Stromal cell of bone marrow (primary cell): ENCODE results near the gene DMRTB1.
"Not testable (repeated sequence)": the region's sequence is repeated elsewhere in the genome, so short reads cannot be mapped to it uniquely, and the experiment has no call there.

ENCODE experiments used
- DNase-seq: peaks from one replicate; pipeline ENCODE4 v3.0.0-alpha.2; 2012; ENCODE audit warnings: low read depth

The DMRTB1 gene

DNA sequence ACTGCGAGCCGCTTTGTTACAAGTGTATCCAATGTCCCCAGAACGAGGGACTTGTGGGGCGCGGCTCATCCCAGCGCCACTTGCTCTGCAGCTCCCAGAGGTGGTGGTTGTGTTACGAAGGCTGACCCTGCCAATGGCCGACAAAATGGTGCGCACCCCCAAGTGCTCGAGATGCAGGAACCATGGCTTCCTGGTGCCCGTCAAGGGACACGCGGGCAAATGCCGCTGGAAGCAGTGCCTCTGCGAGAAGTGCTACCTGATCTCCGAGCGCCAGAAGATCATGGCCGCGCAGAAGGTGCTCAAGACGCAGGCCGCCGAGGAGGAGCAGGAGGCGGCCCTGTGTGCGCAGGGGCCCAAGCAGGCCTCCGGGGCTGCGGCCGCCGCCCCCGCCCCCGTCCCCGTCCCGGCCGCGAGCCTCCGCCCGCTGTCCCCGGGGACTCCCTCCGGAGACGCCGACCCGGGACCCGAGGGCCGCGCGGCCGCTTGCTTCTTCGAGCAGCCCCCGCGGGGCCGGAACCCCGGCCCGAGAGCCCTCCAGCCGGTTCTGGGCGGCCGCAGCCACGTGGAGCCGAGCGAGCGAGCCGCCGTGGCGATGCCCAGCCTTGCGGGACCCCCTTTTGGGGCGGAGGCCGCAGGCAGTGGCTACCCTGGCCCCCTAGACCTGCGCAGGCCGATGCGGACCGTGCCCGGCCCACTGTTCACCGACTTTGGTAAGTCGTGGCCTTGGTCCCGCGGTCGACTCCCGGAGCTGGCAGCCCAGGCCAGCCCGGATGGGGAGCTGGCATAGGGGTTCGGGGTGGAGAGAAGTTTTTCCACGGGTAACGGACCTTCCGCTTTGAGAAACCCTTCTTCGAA is at the start of gene DMRTB1:
DMRTB1 (plus strand) TSS at position 79 of the 855 bp plus-strand sequence; CDS start at position 134, 55 bp downstream.
- DNase-seq: no peak

DNA sequence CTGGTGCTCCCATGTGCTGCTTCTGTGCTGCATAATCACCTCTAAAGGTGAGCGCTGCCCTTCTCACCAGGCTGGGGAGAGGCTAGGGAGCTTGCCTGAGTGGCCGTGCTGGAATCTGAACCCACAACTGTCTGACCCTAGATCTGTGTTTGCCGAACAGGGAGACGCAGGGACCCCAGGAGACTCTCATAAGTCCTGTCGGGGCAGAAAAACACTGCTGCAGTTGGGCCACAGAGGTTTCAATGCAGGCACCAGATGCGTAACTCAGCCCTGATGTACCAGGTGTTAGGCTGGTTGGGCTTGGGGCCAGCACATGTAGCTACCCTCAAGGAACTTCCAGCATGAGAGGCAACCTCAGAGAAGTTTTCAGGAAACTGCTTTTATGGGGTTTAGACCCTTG is 49.5 kb upstream of the DMRTB1 start:
- no peak for DNase-seq

DNA sequence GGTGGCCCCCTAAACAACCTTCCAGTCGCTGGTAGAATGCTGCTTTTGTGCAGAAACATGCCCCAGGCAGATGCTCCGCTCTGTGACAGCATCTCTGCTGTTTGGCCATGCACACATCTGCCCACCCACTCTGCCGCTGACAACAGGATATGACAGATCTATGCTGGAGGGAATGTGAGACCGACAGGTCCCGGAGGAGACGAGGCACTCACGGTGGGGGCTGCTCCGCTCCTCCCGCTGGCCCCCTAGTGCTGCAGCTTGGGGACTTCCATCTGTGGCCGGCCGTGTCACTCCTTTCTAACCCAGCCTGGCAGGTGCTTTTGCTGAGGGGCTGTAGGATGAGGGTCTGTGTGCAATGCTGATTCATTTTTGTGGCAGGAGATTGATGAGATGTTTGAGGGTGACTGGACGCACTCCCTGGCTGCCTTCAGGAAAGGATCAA is 49.1 kb upstream of the DMRTB1 start:
- DNase-seq: no peak

- no peak for DNase-seq
Observed at GRCh38 chr1:53410701-53411100, 48.5 kb upstream of the DMRTB1 start.

DNA sequence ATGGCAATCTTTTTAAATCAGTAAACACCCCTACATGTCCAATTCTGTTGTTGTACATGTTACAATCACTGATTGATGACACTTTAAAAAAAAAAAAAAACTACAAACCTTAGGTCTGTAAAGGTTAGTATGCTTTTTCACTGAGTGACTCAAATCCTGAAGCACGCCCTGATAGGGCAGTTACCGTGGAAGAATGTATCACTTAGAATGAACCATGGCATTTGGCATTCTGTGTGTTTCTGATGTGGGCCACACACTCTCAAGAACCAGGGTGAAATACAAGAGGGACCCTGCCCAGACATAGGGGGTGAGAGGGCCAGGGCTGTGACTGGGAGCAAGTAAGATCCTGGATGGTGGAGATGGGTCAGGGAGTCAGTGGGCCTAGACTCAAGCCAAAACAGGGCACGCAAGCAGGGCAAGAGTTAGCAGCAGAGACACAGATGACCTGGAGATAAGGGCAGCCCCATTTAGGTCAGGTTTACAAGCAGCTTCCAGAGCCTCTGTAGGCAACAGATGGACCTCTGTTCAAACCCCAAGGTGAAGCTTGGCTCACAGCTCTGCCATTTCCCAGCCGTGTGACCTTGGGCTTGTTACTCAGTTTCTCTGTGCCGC is 47.6 kb upstream of the DMRTB1 start:
- no peak for DNase-seq

GRCh38 chr1:53412285-53413174 is 46.7 kb upstream of the DMRTB1 start:
- no peak for DNase-seq

DNA sequence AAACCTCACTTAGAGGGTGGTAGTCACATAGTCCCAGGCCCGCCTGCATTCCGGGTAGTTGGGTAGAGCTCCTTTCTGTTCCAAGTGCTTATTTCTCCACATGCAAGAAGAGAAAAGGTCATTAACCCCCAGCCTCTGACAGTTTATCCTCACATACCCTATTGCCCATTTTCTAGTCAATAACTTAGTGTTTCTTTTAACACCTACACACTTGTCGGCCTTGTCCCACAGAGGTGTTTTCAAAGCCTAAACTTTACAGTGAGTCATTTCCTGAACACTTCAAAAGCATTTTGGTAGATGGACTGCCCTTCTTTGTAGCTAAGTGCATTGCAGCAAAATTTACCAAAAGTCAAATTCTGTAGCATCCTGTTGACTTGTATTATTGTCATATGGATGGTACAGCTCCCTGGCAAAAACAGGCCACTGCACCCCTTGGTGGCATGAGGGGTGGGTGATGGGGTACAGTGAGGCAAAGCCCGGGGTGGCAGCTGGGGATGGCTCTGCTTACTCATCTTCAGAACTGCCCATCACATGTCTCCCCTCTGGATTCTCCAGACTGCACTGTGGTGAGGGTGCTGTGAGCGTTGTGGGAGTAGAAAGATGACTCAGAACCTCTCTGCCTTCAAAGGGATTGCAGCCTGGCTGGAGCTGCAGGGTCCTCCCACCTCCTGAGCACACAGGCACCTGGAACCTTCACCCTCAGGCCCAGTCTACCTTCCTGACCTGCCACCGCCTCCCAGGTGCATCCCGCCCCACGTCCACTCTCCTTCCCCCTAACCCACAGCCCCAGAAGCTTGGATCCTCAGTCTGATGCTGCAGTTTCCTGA is 45.8 kb upstream of the DMRTB1 start:
- DNase-seq: no peak

- DNase-seq: no peak
Observed at GRCh38 chr1:53414632-53415031, 44.6 kb upstream of the DMRTB1 start.

- DNase-seq: no peak
Observed at GRCh38 chr1:53415432-53415831, 43.8 kb upstream of the DMRTB1 start.

GRCh38 chr1:53416269-53416813 is 42.9 kb upstream of the DMRTB1 start:
- DNase-seq: no peak

- DNase-seq: no peak
Observed at GRCh38 chr1:53417074-53417511, 42.1 kb upstream of the DMRTB1 start.

DNA sequence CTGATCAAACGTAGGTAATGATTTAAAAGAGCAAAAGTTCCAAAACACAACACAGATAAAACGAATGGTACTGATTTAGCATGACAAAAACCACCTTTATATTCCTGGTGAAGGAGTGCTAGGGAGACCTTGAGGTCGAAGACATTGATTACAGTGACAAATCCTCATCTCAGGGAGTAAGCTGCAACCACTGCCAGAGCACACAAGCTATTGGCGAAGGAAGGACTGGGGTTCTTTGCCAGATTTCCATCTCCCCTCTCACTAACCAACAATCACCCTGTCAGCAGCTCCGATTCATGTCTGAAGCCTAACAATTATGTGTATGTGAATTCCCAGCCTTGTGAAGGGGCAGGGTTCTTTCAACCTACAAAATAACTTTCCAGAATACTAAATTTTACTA is 40.2 kb upstream of the DMRTB1 start:
- no peak for DNase-seq

GRCh38 chr1:53420341-53420740 is 38.9 kb upstream of the DMRTB1 start:
- no peak for DNase-seq

DNA sequence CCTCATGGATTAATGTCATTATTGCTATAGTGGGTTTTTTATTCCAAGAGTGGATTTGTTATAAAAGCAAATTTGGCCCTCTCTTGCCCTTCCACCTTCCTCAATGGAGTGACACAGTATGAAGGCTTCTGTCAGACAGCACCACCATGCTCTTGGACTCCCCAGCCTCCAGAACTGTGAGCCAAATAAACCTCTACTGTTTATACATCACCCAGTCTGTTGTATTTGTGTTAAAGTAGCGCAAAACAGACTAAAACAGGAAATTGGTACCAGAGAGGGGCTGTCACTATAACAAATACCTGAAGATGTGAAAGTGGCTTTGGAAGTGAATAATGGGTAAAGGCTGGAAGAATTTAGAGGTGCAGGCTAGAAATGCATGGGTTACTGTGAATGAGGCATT is 38.0 kb upstream of the DMRTB1 start:
- DNase-seq: no peak

DNA sequence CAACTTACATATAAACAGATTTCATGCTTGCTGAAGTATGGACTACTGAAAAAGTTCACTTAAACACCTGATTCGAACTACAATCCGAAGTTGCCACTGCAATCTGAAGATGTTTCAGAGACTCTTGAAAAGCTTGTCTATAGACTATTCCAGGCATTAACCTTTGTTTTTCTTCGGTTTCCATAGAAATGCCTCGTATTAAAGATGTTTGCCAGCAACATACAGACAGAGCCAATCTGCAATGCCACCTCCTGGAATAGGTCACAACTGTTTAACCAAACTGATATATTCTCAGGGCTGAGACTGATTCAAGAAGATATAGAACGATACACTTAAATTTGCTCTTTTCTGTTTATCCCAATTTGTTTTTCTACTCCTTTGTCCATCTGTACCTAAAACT is 28.9 kb upstream of the DMRTB1 start:
- no peak for DNase-seq

DNA sequence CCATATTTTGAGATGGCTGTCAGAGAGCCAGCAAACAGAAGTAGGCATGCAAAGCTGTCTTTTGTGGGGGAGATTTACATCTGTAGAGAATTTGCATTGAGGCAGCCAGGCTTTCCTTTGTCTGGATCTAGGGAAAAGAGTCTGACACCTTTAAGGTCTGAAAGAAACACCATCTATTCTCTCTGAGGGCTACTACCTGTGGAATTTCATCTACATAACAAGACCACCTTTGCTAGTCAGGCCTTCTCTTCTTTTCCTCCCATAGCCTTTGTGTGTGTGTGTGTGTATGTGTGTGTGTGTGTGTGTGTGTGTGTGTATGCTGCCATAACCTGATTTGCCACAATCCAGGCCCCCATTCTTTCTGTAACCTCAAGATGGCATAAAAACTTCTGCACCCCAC is 28.4 kb upstream of the DMRTB1 start:
- DNase-seq: no peak

DNA sequence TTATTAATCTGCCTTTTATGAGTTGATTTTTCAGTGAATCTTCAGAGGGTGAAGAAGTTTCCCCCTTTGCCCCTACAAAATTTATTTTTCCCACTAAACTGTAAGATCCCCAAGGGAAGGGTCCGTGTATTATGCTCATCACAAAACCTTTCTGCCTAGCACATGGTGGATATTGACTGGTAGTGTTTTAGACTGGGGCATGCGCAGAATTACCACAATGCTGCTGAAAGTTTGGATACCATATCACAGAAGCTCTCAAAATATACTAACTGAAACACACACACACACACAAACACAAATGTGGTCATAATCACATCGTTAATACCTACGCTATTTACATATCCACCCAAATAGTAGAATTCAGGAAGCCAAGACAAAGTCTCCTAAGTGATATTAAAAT is 28.0 kb upstream of the DMRTB1 start:
- no peak for DNase-seq

DNA sequence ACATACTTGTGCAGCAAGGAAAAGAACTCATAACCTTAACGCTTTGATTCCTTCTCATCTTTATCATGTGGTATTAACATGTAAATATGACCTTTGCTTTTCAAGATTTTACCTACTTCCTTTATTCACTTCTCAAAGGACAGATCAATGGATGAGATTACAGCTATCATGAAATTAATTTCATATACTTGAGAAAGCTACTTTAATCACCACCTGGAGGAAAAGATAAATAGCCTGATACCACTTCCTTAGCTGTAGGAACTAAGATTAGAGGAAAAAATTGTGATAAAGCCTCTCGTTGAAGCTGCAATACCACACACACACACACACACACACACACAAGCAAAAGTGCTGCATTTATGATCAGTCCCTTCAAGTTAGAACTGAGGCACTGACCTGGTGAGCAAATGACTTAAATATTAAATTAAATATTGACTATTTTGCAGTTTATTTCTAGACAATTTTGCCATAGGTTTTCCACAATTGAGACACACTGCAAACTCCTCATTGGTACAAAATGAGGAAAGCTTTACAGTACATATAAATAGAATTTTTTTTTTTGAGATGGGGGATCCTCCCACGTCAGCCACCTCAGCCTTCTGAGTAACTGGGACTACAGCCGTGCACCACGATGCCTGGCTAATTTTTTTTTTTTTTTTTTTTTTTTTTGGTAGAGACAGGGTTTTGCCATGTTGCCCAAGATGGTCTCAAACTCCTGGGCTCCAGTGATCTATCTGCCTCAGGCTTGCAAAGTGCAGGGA is 27.2 kb upstream of the DMRTB1 start:
- DNase-seq: no peak

- no peak for DNase-seq
Observed at GRCh38 chr1:53432611-53433010, 26.6 kb upstream of the DMRTB1 start.

GRCh38 chr1:53434405-53435007 is 24.7 kb upstream of the DMRTB1 start:
- DNase-seq: not testable (repeated sequence)
